GM21786 (cell line): ENCODE data around the gene PHF21A.

Experiments
- ATAC-seq: cut with Tn5 transposase; IDR thresholded peaks from one replicate; pipeline ENCODE4 v1.9.1; 2021; ENCODE audit not compliant: unreplicated experiment

The PHF21A gene

DNA sequence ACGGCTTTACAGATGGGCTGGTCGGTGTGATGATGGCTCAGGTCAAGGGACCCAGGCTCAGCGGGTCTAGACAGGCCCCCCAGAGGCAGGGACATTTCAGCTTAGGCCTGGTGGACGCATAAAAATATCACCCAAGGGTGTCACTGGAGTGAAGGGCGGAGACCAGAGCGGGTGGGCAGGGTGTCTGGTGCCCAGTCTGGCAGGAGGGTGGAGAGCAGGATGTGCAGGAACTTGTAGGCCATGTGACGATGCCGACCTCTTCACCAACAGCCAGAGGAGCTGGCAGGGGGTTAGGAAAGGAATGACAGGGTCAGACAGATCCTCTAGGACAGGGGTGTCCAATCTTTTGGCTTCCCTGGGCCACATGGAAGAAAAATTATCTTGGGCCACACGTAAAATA is 231.3 kb downstream of the PHF21A start:
- no peak for ATAC-seq

- ATAC-seq = no peak
Measured at GRCh38 chr11:45889555-45889954, 231.7 kb downstream of the PHF21A start.

GRCh38 chr11:45887587-45887986 is 233.7 kb downstream of the PHF21A start:
- no peak for ATAC-seq

GRCh38 chr11:45886816-45887520 is 234.3 kb downstream of the PHF21A start:
- ATAC-seq = no peak

DNA sequence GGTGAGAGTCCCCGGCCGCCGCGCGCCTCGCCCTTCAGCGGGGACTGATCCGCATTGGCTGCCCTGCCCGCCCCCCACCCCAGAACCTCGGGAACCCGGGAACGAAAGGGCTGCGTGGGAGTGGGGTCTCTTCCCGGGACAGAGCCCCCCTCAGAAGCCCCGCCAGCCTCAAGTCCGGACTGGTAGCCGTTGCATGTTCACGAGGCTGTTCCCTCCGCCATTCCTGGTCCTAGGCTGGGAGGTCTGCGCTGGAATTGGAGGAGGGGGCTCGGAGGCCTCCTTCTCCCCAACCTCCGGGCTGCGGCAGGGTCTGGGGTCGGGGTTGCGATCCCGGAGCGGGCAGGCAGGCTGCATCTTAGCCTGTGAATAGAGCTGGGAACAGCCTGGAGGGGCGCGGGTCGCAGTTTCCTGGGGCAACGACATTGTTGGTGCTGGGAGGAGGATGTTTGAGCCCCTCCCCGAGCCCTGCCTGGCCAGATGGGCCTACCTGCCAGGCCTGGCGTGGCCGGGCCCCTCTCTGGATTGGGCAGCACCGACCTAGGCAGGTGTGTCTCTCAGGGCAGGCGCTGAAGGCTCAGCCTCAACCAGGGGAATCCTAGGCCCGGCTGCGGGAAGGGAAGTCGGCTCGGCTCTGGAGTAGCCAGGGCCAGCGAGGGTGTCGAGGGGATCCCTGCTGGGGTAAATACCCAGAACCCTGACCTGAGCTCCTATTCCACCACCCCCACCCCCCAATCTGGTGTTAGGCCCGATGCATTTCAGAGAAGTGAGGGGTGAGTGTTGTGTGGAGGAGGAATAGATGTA is 235.1 kb downstream of the PHF21A start:
- no peak for ATAC-seq

- ATAC-seq = no peak
Measured at GRCh38 chr11:45885274-45885920, 235.9 kb downstream of the PHF21A start, which contains the start of gene MAPK8IP1. MAPK8IP1 (plus strand) TSS chr11:45885651; CDS start chr11:45885821, 170 bp downstream.

DNA sequence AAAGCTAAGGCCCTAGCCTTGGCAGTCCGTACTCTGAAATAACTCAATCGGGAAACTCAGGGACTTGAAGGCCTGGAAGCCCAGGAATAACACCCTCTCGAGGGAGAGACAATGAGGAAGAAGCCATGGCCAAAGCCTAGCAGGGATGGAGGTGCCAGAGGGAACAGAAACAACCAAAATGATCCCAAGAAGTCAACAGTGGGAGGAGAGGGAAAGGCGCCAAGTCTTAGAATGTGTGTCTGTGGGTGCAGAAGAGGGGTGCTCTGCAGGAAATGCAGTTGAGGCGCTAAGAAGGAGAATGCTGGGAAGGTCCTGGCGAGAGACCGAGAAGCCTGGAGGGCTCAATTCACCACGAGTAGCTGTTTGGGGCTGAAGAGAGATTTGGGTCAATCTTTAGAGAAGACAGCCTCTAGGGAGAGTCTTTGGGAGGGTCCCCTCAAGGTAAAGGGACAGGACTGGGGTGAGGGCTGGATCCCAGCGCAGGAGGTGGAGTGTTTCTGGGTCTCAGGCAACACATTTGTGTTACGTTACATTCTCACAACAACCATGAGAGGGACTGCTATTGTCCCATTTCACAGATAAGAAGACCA is 236.6 kb downstream of the PHF21A start:
- ATAC-seq = no peak
